NCI-H2227 (cell line): ENCODE measurements around the gene SGCD.

Source experiments
- DNase-seq: peaks from one replicate; lab custom pipeline; 2025; ENCODE audit not compliant: unreplicated experiment; lab: John Stamatoyannopoulos, UW

Gene SGCD

DNA sequence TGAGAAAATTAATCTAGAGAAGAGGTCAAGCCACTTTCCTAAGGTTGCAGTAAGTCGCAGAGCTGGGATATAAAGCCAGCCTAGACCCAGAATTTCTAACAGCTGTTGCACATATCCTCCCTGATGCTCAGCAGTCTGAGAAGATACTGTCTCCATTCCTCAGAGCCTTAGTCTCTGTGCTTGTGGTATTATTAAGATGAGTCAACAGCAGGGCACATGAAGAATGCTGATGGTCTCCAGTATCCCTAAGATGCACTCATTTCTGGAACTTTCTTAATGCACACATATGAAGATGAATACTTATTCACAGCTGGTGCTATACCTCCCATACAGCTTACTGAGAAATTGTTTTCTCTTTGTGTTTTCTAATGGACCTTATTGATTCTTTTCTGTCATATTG, 32.5 kb downstream of the SGCD start:
- DNase-seq: no peak

- no peak for DNase-seq
Measured at GRCh38 chr5:156361436-156362109, 34.6 kb downstream of the SGCD start.

- DNase-seq: no peak
Measured at GRCh38 chr5:156363861-156364260, 36.9 kb downstream of the SGCD start.

DNA sequence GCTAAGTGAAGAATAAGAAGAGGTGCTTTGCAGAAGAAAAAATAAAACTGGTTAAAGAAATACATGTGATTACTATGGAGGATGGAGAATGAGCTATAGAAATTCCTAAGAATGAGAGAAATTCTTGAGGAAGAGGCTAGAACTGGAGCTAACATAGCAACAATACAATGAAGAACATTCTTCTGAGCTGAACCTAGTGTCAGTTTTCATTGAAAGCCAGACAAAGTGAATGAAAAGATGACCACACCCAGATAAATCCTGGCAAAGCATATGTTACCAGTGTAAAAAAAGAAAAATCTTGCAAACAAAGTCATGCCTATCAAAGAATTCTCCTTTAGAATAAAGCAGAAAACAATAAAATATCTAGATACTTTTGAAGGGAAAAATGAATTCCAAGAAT, 39.6 kb downstream of the SGCD start:
- no peak for DNase-seq

DNA sequence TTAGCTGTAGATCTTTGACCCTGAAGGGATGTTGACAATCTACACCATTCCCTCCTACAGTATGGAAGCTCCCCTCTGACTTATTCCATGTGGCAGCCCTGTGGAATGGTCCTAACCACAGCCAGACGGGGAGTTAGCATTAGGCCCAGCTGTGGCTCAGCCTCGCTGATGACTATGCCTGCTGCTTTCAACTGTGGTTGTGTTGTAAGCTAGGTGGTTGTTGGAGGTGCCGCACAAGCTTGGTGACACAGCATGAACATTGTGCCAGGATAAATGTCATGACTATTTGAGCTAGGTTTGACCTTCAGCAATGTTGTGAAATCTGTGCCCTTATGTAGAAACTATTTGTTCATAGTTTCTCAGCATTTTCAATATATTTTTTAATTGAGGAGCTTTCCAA, 40.6 kb downstream of the SGCD start:
- DNase-seq: no peak

GRCh38 chr5:156375895-156376495, 49.0 kb downstream of the SGCD start:
- DNase-seq: no peak

- no peak for DNase-seq
Measured at GRCh38 chr5:156376751-156377150, 49.8 kb downstream of the SGCD start.

DNA sequence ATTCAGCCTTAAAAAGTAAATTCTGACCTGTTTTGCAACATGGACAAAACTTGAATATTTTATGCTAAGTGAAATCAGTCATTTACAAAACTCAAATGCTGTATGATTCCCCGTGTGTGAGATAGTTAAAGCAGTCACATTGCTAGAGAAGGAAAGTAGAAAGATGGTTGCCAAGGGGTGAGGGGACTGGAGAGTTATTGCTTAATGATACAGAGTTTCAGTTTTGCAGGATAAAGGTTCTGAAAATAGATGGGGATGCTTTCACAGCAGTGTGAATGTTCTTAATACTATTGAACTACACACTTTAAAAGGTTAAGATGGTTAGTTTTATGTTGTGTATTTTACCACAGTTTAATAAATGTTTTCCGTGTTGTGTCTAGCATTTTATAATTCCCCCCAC, 51.2 kb downstream of the SGCD start:
- DNase-seq: no peak

DNA sequence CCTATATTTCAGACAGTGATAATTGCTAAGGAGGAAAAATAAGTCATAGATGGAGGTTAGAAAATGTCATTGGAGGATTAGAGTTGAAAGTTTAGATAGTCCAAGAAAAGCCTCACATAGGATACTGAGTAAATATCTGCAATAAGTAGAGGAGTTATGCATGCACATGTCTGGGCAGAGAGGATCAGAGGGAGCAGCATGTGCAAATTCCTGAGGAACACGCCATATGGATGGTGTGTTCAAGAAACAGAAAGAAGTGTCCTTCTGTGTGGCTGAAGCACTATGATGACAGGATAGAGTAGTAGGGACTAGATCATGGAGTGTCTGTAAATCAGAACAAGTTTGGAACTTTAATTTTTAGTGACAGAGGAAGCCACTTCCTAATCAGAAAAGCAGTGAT, 52.2 kb downstream of the SGCD start:
- no peak for DNase-seq

GRCh38 chr5:156380848-156381247, 53.9 kb downstream of the SGCD start:
- DNase-seq: no peak

DNA sequence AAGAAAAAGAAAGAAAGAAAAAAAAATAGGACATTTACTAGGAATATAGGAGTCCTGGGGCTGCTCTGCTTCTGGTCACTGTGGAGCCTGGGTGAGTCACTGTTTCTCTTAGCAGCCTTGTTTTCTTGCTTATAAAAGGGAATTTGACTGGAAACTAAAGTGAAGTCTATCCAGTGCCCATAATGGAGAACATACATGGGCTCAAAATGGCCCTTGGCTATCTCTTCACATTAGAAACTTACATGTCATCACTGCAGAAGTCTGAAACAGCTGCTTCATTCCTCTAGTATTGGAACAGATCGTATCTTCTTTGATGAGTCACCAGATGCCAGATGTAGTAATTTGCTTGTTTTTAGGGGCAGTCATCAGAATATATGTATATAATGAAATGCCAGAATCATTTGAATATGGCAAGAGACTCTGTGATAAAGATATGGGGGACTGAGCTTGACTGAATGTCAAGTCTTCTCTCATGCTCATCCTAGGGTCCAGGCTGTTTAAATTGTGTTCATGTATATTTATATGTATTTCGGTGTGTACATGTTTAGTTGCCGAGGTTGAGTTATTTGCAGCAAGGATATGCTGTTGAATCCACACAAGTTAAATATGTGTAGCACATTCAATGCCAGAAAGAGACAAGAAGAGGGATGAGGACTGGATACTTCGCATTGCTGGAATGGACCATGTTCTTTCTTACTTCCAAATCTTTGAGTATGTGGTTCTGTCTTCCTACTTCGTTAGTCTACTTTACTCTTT, 56.7 kb downstream of the SGCD start:
- DNase-seq: no peak

DNA sequence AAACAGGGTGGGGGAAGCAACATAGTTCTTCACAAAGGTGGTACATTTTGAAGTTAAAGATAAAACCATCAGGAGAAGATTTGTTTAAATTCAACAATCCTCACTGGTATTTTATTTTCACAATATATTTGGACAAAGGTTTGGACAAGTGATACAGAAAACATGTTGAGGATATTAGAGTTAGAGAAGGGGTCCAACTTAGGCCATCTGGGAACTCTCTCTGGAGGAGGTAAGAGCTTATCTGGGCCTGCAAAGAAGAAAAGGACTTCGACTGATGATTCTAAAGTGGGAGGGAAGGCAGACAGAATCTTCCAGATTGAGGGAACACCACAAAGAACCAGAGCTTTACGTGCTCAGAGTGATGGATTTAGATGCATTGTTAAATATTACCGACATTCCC, 58.5 kb downstream of the SGCD start:
- no peak for DNase-seq

- no peak for DNase-seq
Measured at GRCh38 chr5:156386976-156387375, 60.0 kb downstream of the SGCD start.

DNA sequence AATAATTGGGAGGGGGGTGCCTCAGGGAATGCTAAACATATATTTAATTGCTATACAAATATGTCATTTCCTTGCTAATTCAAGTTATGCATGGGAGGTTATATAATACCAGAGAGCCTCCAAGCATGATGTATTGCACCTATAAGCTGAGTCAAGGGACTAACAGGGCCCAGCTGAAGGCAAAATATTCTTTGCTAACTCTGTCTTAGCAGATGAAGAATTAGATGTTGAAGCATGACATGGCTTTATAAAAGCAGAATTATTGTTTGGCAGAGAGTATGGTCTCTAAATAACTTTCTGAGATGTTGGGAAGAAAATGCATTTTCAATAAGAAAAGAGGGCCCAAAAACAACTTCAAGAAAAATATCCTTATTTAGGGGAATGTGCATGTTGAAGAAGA, 60.4 kb downstream of the SGCD start:
- no peak for DNase-seq

DNA sequence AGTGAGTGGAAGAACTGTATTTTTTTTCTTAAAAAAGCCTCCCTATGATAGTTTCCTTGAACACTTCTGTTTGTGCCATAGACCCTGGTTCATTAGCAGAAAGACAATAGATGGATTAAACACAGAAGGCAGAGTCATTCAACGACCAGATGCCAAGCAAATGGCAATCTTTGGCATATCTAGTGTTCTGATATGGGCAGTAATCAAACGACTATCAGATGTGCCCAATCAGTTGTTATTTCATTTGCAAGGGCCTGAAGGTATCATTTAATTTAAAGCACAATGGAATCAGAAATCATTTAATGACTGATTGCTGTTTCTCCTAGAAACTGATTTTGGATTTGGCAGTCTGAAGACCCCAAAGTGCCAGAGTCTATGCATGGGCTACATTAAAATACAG, 61.3 kb downstream of the SGCD start:
- DNase-seq: no peak

DNA sequence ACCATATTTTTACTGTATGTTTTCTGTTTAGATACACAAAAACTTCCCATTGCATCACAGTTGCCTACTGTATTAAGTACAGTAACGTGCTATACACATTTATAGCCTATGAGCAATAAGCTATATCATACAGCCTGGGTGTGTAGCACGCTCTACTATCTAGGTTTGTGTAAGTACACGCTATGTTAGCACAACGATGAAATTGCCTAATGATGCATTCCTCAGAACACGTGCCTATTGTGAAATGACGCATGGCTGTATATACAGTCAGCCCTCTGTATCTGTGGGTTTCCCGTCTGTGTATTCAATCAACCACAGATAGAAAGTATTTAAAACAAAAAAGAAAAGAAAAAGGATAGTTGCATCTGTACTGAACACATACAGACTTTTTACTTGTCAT, 64.2 kb downstream of the SGCD start:
- no peak for DNase-seq

DNA sequence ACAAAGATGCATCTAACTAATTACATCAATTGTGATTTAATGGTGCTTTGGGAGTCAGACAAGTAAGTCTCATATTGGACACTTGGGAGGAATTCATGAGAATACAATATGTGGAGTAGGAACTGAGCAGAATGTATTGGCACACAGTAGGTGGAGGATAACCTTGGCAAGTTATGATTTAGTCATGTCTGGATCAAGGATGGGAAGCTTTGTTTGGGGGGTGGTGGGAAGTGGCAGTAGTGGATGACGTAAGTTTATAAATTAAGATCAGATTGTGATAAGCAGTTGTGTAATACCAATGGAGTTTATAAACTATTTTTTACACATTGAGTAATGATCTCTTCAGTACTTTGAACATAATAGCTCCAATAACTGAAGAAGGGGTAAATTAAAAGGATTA, 67.0 kb downstream of the SGCD start:
- DNase-seq: no peak

DNA sequence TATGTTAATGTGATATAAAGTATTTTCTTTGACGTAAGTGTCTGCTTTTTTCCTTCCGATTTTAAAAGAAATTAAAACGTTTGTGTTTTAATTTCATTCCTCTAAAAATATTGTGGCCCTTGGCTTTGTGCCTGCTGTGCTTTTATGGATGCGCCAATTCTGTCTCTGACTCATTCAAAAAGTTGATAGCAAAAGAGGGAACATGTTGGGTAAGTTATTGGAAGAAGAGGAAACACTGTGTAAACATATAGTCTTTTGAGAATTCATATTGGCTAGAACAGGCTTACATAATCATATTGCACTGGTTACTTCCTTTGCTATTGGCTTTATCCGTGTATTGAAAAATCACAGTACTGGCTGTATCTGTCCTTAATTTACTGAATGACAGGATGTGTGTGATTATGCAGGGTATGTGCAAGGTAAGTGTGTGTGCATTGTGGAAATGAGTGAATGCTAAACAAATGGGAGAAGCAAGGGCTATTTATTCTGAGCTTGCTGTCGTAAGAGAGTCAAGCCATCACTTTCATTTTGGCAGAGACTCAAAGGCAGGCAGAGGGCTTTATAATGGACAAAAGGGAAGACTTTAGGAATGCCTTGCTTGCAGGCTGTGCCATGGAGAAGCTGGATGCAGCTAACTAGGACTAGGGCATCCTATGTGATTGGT, 67.8 kb downstream of the SGCD start:
- no peak for DNase-seq

DNA sequence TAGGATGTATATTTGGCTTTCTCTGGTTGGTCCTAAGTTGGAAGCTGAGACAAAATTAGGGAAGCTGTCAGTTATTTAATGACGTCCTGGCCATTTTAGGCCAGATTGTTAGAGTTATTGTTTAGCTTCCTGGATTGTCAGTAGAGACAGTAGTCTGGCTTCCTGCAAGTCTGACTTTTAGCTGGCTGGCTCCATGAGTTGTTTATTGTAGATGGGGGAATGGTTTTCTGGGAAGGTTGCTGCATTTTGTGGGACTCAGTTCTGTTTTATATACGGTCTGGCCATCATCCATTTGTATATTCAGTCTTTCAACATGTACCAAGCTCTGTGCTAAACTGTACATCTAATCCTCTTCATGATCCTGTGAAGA, 68.3 kb downstream of the SGCD start:
- no peak for DNase-seq

- DNase-seq: peak; percentile 27
Measured at GRCh38 chr5:156396063-156396829, 69.3 kb downstream of the SGCD start.

- DNase-seq: no peak
Measured at GRCh38 chr5:156396830-156397081, 69.8 kb downstream of the SGCD start.

GRCh38 chr5:156399323-156399722, 72.4 kb downstream of the SGCD start:
- no peak for DNase-seq
